CD8-positive, alpha-beta memory T cell (primary cell): ENCODE measurements around the gene ZNF444. TPM values are rescaled to one million over a fixed set of nuclear protein-coding genes. Genes with fewer than 3 reads are reported as not detected.
"Not testable (repeated sequence)": the region's sequence is repeated elsewhere in the genome, so short reads cannot be mapped to it uniquely, and the experiment has no call there.

ENCODE experiments used
- CTCF ChIA-PET: fragments of 350-600 bp; sonication (Branson Sonifier 250); formaldehyde crosslinking; loops from one replicate; lab custom pipeline; 2021; ENCODE audit warnings: antibody characterized with exemption; lab: Charles Lee
- POLR2A ChIA-PET: fragments of 350-600 bp; sonication (Branson Sonifier 250); formaldehyde crosslinking; loops from one replicate; lab custom pipeline; 2021; ENCODE audit warnings: antibody characterized with exemption; lab: Charles Lee
- DNase-seq, 5 donors: peaks; one replicate each; pipeline versions ENCODE4 v3.0.0 to v3.0.0-alpha.2; 2020 to 2022; ENCODE audit warnings: mixed read lengths in 1 of 5
- H3K27ac ChIP-seq: one replicate; pipeline ENCODE4 v1.7.0; 2013; ENCODE audit warnings: low read depth, mild to moderate bottlenecking, low read length, moderate library complexity
- H3K27me3 ChIP-seq: 2 replicates; pipeline ENCODE4 v1.7.0; 2013; ENCODE audit warnings: low read length, mild to moderate bottlenecking; ENCODE audit not compliant: insufficient read depth, poor library complexity, severe bottlenecking
- H3K36me3 ChIP-seq: 2 replicates; pipeline ENCODE4 v1.7.0; 2013; ENCODE audit warnings: mild to moderate bottlenecking, low read length, moderate library complexity; ENCODE audit not compliant: insufficient read depth
- H3K4me1 ChIP-seq: 2 replicates; pipeline ENCODE4 v1.7.0; 2013; ENCODE audit warnings: mild to moderate bottlenecking, low read length, moderate library complexity; ENCODE audit not compliant: insufficient read depth
- H3K4me3 ChIP-seq: 2 replicates; pipeline ENCODE4 v1.7.0; 2013; ENCODE audit warnings: mild to moderate bottlenecking, low read length
- H3K9me3 ChIP-seq: 2 replicates; pipeline ENCODE4 v1.7.0; 2013; ENCODE audit warnings: mild to moderate bottlenecking, low read length
- H3K27ac Mint-ChIP-seq, 8 donors: one replicate each; pipeline ENCODE4 v1.8.0; 2020 to 2021; ENCODE audit warnings: mixed read lengths in 8 of 8, mild to moderate bottlenecking in 6 of 8, inconsistent platforms in 3 of 8, moderate library complexity in 3 of 8
- H3K27me3 Mint-ChIP-seq, 2 donors: one replicate each; pipeline ENCODE4 v1.8.0; 2020 to 2021; ENCODE audit warnings: mixed read lengths in 2 of 2, mild to moderate bottlenecking in 1 of 2, moderate library complexity in 1 of 2
- H3K36me3 Mint-ChIP-seq, 3 donors: one replicate each; pipeline ENCODE4 v1.8.0; 2020 to 2021; ENCODE audit warnings: mixed read lengths in 3 of 3, inconsistent platforms in 1 of 3, mild to moderate bottlenecking in 1 of 3
- H3K4me1 Mint-ChIP-seq, 3 donors: one replicate each; pipeline ENCODE4 v1.8.0; 2020 to 2021; ENCODE audit warnings: mixed read lengths in 3 of 3, inconsistent platforms in 1 of 3, mild to moderate bottlenecking in 1 of 3
- H3K4me3 Mint-ChIP-seq, 7 donors: one replicate each; pipeline ENCODE4 v1.8.0; 2020 to 2021; ENCODE audit warnings: mixed read lengths in 7 of 7, mild to moderate bottlenecking in 6 of 7, moderate library complexity in 4 of 7, inconsistent platforms in 2 of 7
- H3K9me3 Mint-ChIP-seq, 5 donors: one replicate each; pipeline ENCODE4 v1.8.0; 2020 to 2022; ENCODE audit warnings: mixed read lengths in 5 of 5, mild to moderate bottlenecking in 3 of 5, moderate library complexity in 2 of 5, inconsistent platforms in 1 of 5
- polyA plus RNA-seq: library from polyadenylated mRNA; unstranded; fragments of 300-500 nt; fragmentation: Illumina TruSeq; gene quantifications from one replicate; pipeline ENCODE4 v1.2.3, GENCODE V29; 2021
- total RNA-seq, 2 experiments: library from RNA; stranded (reverse); gene quantifications; one replicate each; pipeline ENCODE4 v1.2.3, GENCODE V29; 2021

Gene ZNF444
- total and polyA plus RNA-seq, 3 experiments from 2014 or later = 19.7 to 26.7 (median 24.9) TPM

DNA sequence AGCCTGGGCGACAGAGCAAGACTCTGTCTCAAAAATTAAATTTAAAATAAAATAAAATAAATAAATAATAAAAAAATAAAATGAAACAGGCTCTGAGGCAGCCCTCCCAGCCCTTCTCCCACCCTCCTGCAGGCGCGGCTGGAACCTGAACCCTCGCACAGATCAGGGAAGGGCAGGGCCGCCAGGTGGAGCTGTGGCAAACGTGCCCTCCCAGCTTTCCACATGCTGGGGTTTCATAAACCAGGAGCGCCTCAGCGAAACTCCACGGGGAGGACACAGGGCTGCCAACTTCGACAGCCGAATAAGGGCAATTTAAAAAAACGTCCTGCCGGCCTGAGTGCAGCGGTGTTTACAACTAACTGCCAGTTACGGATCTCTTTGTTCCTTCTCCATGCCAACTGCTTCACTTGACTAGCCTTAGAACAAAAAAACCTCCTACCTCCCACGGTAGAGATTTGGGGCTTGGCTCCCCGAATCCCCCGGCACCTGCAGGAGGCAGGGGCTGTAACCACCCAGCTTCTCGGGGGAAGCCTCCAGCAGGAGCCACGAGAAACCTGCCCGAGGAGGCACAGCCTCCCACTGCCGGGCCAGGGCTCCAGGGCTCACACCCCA, 35.9 kb upstream of the ZNF444 start:
- Mint-ChIP-seq H3K27ac (peak overlapping the region in 2 of 8 donors; percentile 43 to 52), H3K4me3 (no peak overlapping the region), H3K4me1 (peaks cover 16 to 44% (median 28%) of the 10 kb centered on the region in 3 donors), H3K9me3 (no peaks in the 10 kb centered on the region), H3K27me3 (peaks cover 0 to 2% of the 10 kb centered on the region in 2 donors), H3K36me3 (peaks cover 0 to 33% (median 4%) of the 10 kb centered on the region in 3 donors)
- Histone ChIP-seq H3K4me3 (no peak overlapping the region), H3K27ac (no peak overlapping the region), H3K36me3 (no peaks in the 10 kb centered on the region), H3K27me3 (no peaks in the 10 kb centered on the region), H3K9me3 (no peaks in the 10 kb centered on the region), H3K4me1 (peaks cover 5% of the 10 kb centered on the region)
- ChIA-PET POLR2A (no interaction called here), CTCF (interaction anchor here (0.8 kb wide), 1 partner anchor 25 kb away, joined by 3 read pairs; no protein-coding TSS in a partner anchor)
- DNase-seq = peak in 2 of 5 donors; percentile 20 to 53

DNA sequence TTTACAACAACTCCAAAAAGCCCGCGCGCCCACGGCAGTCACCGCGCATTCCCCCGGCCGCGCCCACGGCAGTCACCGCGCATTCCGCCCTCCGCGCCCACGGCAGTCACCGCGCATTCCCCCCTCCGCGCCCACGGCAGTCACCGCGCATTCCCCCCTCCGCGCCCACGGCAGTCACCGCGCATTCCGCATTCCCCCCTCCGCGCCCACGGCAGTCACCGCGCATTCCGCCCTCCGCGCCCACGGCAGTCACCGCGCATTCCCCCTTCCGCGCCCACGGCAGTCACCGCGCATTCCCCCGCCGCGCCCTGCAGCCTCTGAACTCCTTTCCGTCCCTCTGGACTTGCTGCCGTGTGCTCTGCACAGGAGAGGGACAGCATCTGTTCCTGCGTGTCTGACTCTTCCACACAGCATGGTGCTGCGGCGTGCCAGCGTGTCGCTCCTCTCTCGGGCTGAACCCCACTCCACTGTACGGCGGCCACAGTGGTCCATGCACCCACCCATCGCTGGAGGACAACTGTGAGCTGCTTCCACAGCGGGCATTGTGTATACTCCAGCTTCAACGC, 35.2 kb upstream of the ZNF444 start:
- peaks cover 0 to 34% (median 4%) of the 10 kb centered on the region in 3 donors for H3K36me3 Mint-ChIP-seq
- H3K4me1 ChIP-seq, H3K27ac ChIP-seq, DNase-seq, H3K4me3 ChIP-seq, H3K27me3 ChIP-seq, H3K9me3 Mint-ChIP-seq, H3K27me3 Mint-ChIP-seq, POLR2A ChIA-PET, H3K9me3 ChIP-seq, H3K36me3 ChIP-seq: not testable (repeated sequence)
- H3K27ac Mint-ChIP-seq = peak overlapping the region in 1 of 8 donors; percentile 62
- peaks cover 16 to 51% (median 31%) of the 10 kb centered on the region in 3 donors for H3K4me1 Mint-ChIP-seq
- peak overlapping the region in 1 of 7 donors; percentile 20 for H3K4me3 Mint-ChIP-seq
- CTCF ChIA-PET = interaction anchor here (0.8 kb wide), 1 partner anchor 25 kb away, joined by 3 read pairs; no protein-coding TSS in a partner anchor

DNA sequence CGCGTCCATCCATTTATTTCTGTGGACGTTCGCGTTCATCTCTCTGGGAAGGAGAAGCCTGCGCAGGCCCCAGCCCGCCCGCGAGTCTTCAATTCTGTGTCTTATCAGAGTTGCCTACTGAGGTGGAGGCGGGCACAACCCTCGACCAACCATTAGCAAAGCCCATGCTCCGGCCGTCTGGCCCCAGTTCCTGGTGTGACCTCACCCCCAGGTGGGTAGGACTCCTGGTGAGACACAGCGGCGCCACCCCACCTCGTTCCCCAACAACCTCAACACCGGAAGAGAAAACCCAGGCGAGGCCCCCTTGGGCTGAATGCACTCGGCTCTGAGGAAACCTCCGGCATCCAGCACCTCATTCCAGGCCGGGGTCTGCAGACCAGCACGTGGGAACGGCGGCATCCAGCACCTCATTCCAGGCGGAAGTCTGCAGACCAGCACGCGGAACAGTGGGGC, 34.7 kb upstream of the ZNF444 start:
- peaks cover 0 to 2% of the 10 kb centered on the region in 2 donors for H3K27me3 Mint-ChIP-seq
- H3K27me3 ChIP-seq = no peaks in the 10 kb centered on the region
- POLR2A ChIA-PET = no interaction called here
- no peak overlapping the region for H3K4me3 ChIP-seq
- H3K27ac ChIP-seq = no peak overlapping the region
- H3K4me1 ChIP-seq = peaks cover 11% of the 10 kb centered on the region
- DNase-seq = no peak
- peaks cover 16 to 53% (median 30%) of the 10 kb centered on the region in 3 donors for H3K4me1 Mint-ChIP-seq
- peak overlapping the region in 1 of 7 donors; percentile 20 for H3K4me3 Mint-ChIP-seq
- peaks cover 0 to 29% (median 2%) of the 10 kb centered on the region in 3 donors for H3K36me3 Mint-ChIP-seq
- H3K36me3 ChIP-seq = no peaks in the 10 kb centered on the region
- CTCF ChIA-PET = no interaction called here
- peak overlapping the region in 1 of 8 donors; percentile 86 for H3K27ac Mint-ChIP-seq
- H3K9me3 Mint-ChIP-seq = no peaks in the 10 kb centered on the region
- no peaks in the 10 kb centered on the region for H3K9me3 ChIP-seq

DNA sequence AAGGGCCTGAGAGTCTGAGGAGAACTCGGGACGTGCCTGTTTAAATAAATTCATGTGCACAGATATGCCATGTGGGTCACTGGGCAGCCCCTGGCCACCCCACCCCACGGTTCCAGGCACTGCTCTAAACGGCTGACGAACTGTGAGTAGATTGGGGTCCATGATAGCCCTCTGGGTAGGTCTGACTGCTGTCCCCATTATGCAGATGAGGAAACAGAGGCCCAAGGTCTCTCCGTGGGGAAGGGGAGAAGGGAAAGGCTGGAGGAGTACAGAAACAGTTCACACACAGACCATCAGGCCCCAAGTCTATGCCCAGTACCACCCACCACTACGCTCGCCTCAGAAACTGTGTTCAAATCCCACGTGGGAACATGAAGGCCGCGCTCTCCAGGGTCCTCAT, 34.1 kb upstream of the ZNF444 start:
- Histone ChIP-seq H3K36me3 (no peaks in the 10 kb centered on the region), H3K4me1 (peaks cover 16% of the 10 kb centered on the region), H3K9me3 (no peaks in the 10 kb centered on the region), H3K27me3 (no peaks in the 10 kb centered on the region), H3K4me3 (no peak overlapping the region), H3K27ac (no peak overlapping the region)
- peak overlapping the region in 4 of 8 donors; percentile 19 to 89 (median 74) for H3K27ac Mint-ChIP-seq
- POLR2A ChIA-PET = no interaction called here
- CTCF ChIA-PET = no interaction called here
- peaks cover 0 to 2% of the 10 kb centered on the region in 2 donors for H3K27me3 Mint-ChIP-seq
- peaks cover 16 to 59% (median 28%) of the 10 kb centered on the region in 3 donors for H3K4me1 Mint-ChIP-seq
- no peaks in the 10 kb centered on the region for H3K9me3 Mint-ChIP-seq
- H3K36me3 Mint-ChIP-seq = peaks cover 0 to 23% (median 0%) of the 10 kb centered on the region in 3 donors
- DNase-seq = no peak
- peak overlapping the region in 1 of 7 donors; percentile 71 for H3K4me3 Mint-ChIP-seq

DNA sequence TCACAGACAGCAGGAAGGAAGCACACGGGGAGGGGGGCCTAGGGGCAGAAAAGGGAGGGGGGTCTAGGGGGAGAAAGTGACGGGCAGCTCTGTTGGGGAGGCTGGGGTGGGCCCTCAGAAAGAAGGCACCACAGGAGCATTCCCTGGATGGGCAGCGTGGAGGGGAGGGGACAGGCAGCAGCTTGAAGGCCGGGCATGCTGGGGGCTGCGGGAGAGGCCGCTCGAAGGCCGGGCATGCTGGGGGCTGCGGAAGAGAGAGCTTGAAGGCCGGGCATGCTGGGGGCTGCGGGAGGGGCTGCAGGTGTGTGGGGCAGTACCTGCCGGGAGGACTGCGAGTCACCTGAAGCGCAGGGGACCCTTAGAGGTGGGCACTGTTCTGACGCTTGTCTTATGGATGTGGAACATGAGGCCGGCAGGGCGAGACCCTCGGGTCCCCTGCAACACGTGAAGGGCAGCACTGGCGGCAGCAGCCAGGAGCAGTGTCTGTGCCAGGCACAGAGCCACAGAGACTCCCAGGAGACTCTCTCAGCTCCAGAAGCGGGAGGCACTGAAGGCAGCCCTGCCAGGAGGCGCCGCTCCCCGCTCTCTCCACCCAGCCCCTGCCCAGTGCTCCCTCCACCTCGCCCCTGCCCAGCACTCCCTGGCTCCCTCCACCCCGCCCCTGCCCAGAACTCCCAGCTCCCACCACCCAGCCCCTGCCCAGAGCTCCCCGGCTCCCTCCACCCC, 33.3 kb upstream of the ZNF444 start:
- Mint-ChIP-seq H3K27me3 (peaks cover 0 to 2% of the 10 kb centered on the region in 2 donors), H3K4me1 (peaks cover 24 to 67% (median 33%) of the 10 kb centered on the region in 3 donors), H3K4me3 (no peak overlapping the region), H3K36me3 (peaks cover 0 to 17% (median 0%) of the 10 kb centered on the region in 3 donors), H3K9me3 (no peaks in the 10 kb centered on the region), H3K27ac (peak overlapping the region in 1 of 8 donors; percentile 91)
- ChIA-PET CTCF (no interaction called here), POLR2A (no interaction called here)
- DNase-seq = no peak
- Histone ChIP-seq H3K27ac (no peak overlapping the region), H3K4me3 (no peak overlapping the region), H3K27me3 (no peaks in the 10 kb centered on the region), H3K36me3 (no peaks in the 10 kb centered on the region), H3K9me3 (no peaks in the 10 kb centered on the region), H3K4me1 (peaks cover 22% of the 10 kb centered on the region)

DNA sequence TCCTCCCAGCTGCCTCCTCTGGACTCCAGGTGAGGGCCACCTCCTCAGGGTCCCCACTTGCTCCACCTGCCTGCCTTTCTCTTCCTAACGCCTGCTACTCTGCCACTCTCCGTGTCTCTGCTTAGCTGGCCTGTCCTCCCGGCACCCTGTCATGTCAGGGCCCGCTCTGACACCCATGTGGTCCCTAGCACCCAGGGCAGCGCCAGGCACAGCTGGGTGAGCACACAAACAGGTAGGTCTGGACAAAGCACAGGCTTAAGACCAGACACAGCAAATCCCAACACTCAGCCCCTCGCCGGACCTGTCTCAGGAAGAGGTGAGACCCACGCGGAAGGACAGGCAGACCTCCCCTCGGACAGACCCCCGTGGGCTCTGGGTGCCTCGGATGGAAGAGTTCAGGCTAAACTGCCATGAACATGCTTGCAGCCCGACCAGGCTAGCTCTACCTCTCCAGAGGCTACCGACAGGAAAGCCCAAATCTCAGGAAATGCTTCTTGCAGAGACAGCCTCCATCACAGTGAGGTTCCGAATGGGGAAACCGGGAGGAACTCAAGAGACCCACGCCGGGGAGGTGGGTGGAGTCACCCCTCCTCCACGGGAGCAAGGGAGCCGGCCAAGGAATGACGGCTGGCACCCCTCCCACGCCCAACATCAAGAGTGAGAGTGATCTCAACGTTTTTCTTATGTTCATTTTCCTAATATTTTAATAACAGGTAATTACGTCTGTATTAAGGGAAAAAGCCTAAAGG, 32.5 kb upstream of the ZNF444 start:
- peaks cover 0 to 15% (median 0%) of the 10 kb centered on the region in 3 donors for H3K36me3 Mint-ChIP-seq
- no peaks in the 10 kb centered on the region for H3K27me3 ChIP-seq
- peaks cover 22% of the 10 kb centered on the region for H3K4me1 ChIP-seq
- no peak overlapping the region for H3K4me3 Mint-ChIP-seq
- no peaks in the 10 kb centered on the region for H3K9me3 Mint-ChIP-seq
- no peak overlapping the region for H3K27ac ChIP-seq
- peaks cover 32 to 75% (median 40%) of the 10 kb centered on the region in 3 donors for H3K4me1 Mint-ChIP-seq
- ChIA-PET POLR2A (no interaction called here), CTCF (no interaction called here)
- H3K27me3 Mint-ChIP-seq = peaks cover 0 to 2% of the 10 kb centered on the region in 2 donors
- H3K4me3 ChIP-seq = no peak overlapping the region
- no peaks in the 10 kb centered on the region for H3K36me3 ChIP-seq
- H3K9me3 ChIP-seq = no peaks in the 10 kb centered on the region
- H3K27ac Mint-ChIP-seq = peak overlapping the region in 2 of 8 donors; percentile 60 to 81
- no peak for DNase-seq

DNA sequence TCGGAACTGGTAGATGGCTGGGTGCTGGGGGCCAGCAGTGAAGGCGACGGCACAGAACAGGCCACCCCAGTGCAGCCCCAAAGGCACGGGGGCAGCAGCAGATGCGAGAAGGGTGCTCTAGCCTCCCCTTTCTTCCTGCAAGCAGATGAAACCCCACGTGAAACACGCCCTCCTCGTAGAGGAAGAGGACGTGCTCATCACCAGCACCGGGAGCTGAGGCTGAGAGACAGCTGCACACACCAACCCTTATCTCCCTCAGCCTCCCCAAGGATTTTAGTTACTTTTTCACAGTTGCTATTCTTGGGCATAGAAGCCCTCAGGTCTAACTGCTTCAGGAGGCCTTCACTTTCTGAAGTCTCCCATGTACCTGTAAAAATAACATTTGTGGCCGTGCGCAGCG, 31.9 kb upstream of the ZNF444 start:
- H3K4me3 ChIP-seq = no peak overlapping the region
- peaks cover 0 to 2% of the 10 kb centered on the region in 2 donors for H3K27me3 Mint-ChIP-seq
- H3K36me3 Mint-ChIP-seq = peaks cover 0 to 15% (median 0%) of the 10 kb centered on the region in 3 donors
- POLR2A ChIA-PET = no interaction called here
- no peaks in the 10 kb centered on the region for H3K27me3 ChIP-seq
- CTCF ChIA-PET = no interaction called here
- no peak for DNase-seq
- H3K4me1 Mint-ChIP-seq = peaks cover 37 to 81% (median 43%) of the 10 kb centered on the region in 3 donors
- H3K36me3 ChIP-seq = no peaks in the 10 kb centered on the region
- H3K9me3 ChIP-seq = no peaks in the 10 kb centered on the region
- H3K4me1 ChIP-seq = peaks cover 22% of the 10 kb centered on the region
- no peak overlapping the region for H3K27ac ChIP-seq
- peak overlapping the region in 1 of 8 donors; percentile 60 for H3K27ac Mint-ChIP-seq
- H3K9me3 Mint-ChIP-seq = no peaks in the 10 kb centered on the region
- H3K4me3 Mint-ChIP-seq = no peak overlapping the region
